ENCODE measurements around the gene DAB1. TPM values are rescaled to one million over a fixed set of nuclear protein-coding genes. Genes with fewer than 3 reads are reported as not detected.
A peak's percentile ranks its signal among the peaks of the same experiment; 100 is the strongest.

Gene DAB1
- total RNA-seq, 4 donors from 2014 or later = 0.22 TPM; not detected in 3

- TF ChIP-seq POLR2A (IDR thresholded peaks at IDR 0.05) (no peak), CTCF (IDR thresholded peaks at IDR 0.05 in 4 of 5, conservative IDR thresholded peaks at IDR 0.05 in 1 of 5) (no peak)
- no peak overlapping the region for H3K27ac ChIP-seq
- intact Hi-C loops (cut with DNase I; ENCODE audit: low total_unique reads) = no loop called here
- H3K4me1 ChIP-seq = no peaks in the 10 kb centered on the region
- H3K27me3 ChIP-seq = no peaks in the 10 kb centered on the region
- no peak for DNase-seq
- ATAC-seq = no peak
- no peaks in the 10 kb centered on the region for H3K9me3 ChIP-seq
- H3K4me3 ChIP-seq = no peak overlapping the region
- no peaks in the 10 kb centered on the region for H3K36me3 ChIP-seq
- in situ Hi-C loops (cut with MboI; ENCODE audit: low sequenced_read_pairs in 4 of 4) = no loop called here
Observed at GRCh38 chr1:57036641-57037579, 386.9 kb downstream of the DAB1 start.

- no peak overlapping the region for H3K27ac ChIP-seq
- ATAC-seq = no peak
- in situ Hi-C loops (cut with MboI; ENCODE audit: low sequenced_read_pairs in 4 of 4) (no loop called here), intact Hi-C loops (cut with DNase I; ENCODE audit: low total_unique reads) (no loop called here)
- H3K27me3 ChIP-seq = no peaks in the 10 kb centered on the region
- no peak overlapping the region for H3K4me3 ChIP-seq
- no peak for DNase-seq
- TF ChIP-seq CTCF (IDR thresholded peaks at IDR 0.05 in 4 of 5, conservative IDR thresholded peaks at IDR 0.05 in 1 of 5) (no peak), POLR2A (IDR thresholded peaks at IDR 0.05) (no peak)
- H3K4me1 ChIP-seq = no peaks in the 10 kb centered on the region
- H3K36me3 ChIP-seq = no peaks in the 10 kb centered on the region
- no peaks in the 10 kb centered on the region for H3K9me3 ChIP-seq
Observed at GRCh38 chr1:57034713-57035112, 389.1 kb downstream of the DAB1 start.

- H3K36me3 ChIP-seq = no peaks in the 10 kb centered on the region
- no peaks in the 10 kb centered on the region for H3K4me1 ChIP-seq
- in situ Hi-C loops (cut with MboI; ENCODE audit: low sequenced_read_pairs in 4 of 4) = no loop called here
- TF ChIP-seq POLR2A (IDR thresholded peaks at IDR 0.05) (no peak), CTCF (IDR thresholded peaks at IDR 0.05 in 4 of 5, conservative IDR thresholded peaks at IDR 0.05 in 1 of 5) (no peak)
- intact Hi-C loops (cut with DNase I; ENCODE audit: low total_unique reads) = no loop called here
- DNase-seq (no peak), ATAC-seq (no peak)
- H3K9me3 ChIP-seq = no peaks in the 10 kb centered on the region
- no peak overlapping the region for H3K27ac ChIP-seq
- no peak overlapping the region for H3K4me3 ChIP-seq
- no peaks in the 10 kb centered on the region for H3K27me3 ChIP-seq
Observed at GRCh38 chr1:57033222-57034001, 390.4 kb downstream of the DAB1 start.

- no peak for DNase-seq
- no peak overlapping the region for H3K27ac ChIP-seq
- ATAC-seq = peak in 1 of 2 donors; percentile 62
- in situ Hi-C loops (cut with MboI; ENCODE audit: low sequenced_read_pairs in 4 of 4) = no loop called here
- peaks cover 0 to 10% of the 10 kb centered on the region in 2 donors for H3K4me1 ChIP-seq
- H3K4me3 ChIP-seq = no peak overlapping the region
- no peaks in the 10 kb centered on the region for H3K27me3 ChIP-seq
- no peak for TF ChIP-seq CTCF (IDR thresholded peaks at IDR 0.05 in 4 of 5, conservative IDR thresholded peaks at IDR 0.05 in 1 of 5)
- TF ChIP-seq POLR2A (IDR thresholded peaks at IDR 0.05) = no peak
- intact Hi-C loops (cut with DNase I; ENCODE audit: low total_unique reads) = no loop called here
- no peaks in the 10 kb centered on the region for H3K9me3 ChIP-seq
- no peaks in the 10 kb centered on the region for H3K36me3 ChIP-seq
Observed at GRCh38 chr1:57026624-57027354, 397.1 kb downstream of the DAB1 start.
